ENCODE results near the gene SYT2.
"Not testable (repeated sequence)": the region's sequence is repeated elsewhere in the genome, so short reads cannot be mapped to it uniquely, and the experiment has no call there.

GRCh38 chr1:202637321-202638018 is 72.8 kb downstream of the SYT2 start:
- not testable (repeated sequence) for TF ChIP-seq CTCF, POLR2A (IDR thresholded peaks at IDR 0.05)

Measured in Peyer's patch (tissue), 4 donors.